Measurements from ENCODE around the gene NAAA. TPM values are rescaled to one million over a fixed set of nuclear protein-coding genes. Genes with fewer than 3 reads are reported as not detected.
"Not testable (repeated sequence)": the region's sequence is repeated elsewhere in the genome, so short reads cannot be mapped to it uniquely, and the experiment has no call there.

NAAA gene
- total RNA-seq = 10 to 100 TPM; 32.5 to 42.9 (median 36.4) TPM

DNA sequence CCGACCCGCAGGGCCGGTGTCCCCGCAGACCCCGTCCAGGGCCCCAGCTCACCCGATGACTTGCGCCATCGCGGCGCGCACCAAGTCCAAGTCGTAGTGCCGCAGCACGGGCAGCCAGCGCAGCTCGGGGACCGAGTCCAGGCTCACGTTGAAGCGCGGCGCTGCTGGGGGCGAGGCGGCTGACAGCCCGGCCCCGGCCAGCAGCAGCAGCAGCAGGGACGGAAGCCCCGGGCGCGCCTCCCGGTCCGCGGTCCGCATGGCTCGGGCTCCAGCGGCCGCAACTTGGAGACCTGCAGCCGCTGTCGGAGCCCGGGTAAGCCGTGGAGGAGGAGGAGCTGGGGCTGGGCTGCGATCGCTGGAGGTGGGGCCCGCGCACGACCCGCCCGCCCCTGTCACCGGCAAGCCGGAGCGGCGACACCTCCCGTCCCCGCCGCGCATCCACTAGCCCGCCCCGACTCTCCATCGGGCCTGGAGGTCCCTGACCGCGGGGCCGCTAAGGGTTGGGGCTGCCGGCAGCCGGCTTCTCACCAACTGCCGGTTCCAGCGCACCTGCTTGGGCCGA lies at the start of gene NAAA:
Gene NAAA (minus strand): TSS at position 322 of the 562 bp plus-strand sequence. CDS start 64 bp downstream, at position 258.
- peaks cover 16% of the 10 kb centered on the region for H3K36me3 Mint-ChIP-seq (ENCODE audit: insufficient read depth)

DNA sequence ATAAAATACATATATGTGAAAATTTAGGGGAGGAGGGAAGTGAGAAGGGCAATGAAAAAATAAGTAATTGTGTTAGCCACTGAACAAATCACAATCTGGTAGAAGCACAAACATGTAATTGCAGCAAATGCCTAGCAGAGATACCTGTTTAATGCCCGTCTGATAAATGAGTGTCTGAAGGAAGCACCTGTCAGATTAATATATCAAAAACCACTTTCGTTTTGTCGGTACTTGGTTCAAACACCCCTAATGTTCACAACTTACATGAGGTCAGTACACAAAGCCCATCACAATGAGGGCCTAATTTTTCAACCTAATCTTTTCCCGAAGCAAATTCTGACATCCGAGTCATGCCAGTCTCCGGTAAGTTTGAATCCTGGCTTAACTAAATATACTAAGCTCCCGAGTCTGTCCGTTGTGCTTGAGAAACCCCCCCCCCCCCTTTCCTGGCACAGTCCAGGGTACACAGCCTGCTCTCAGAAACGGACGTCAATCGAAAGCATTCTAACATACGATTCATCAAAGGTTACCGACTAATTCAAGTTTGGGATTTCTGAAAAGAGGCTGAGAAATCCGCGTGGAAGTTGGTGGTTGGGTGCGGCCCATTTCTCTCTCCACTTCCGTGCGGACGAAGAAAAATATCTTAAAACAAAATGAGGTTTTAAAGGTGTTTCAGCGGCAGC lies 49.2 kb upstream of the NAAA start:
- DNase-seq = no peak
- Mint-ChIP-seq H3K4me1 (ENCODE audit: low read depth) (peaks cover 26% of the 10 kb centered on the region), H3K27me3 (ENCODE audit: low read depth) (no peaks in the 10 kb centered on the region), H3K9me3 (no peaks in the 10 kb centered on the region), H3K4me3 (peak overlapping the region; percentile 96), H3K36me3 (ENCODE audit: insufficient read depth) (peaks cover 13% of the 10 kb centered on the region)
- peak; percentile 8 to 11 for ATAC-seq

More for the DNA sequence above, at the start of gene NAAA:
- Mint-ChIP-seq H3K4me3 (peak within 1 kb of the TSS; percentile 96), H3K4me1 (ENCODE audit: low read depth) (peaks cover 24% of the 10 kb centered on the region), H3K27me3 (ENCODE audit: low read depth) (no peaks in the 10 kb centered on the region), H3K9me3 (no peaks in the 10 kb centered on the region)
- DNase-seq = peak; percentile 70
- peak; percentile 83 to 87 for ATAC-seq

DNA sequence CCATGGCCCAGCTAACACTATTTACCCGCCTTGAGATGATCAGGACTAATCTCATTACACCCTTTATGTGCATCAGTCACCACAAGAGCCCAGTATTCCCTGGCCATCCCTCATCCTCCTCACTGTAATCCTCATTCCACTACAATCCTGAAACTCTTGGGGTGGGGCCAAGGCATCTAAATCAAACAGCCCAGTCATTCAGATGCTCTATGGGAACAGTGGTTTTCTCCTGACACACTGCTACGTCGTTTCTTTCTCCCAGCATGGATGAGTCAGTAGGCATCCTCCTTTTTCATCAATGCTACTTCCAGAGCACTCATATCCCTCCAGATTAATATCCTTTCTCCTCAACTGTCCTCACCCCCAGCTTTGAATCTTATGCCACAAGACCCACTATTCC lies 44.3 kb upstream of the NAAA start:
- H3K4me1 Mint-ChIP-seq (ENCODE audit: low read depth) = peaks cover 20% of the 10 kb centered on the region
- H3K9me3 Mint-ChIP-seq = no peaks in the 10 kb centered on the region
- ATAC-seq (no peak), DNase-seq (no peak)
- peaks cover 40% of the 10 kb centered on the region for H3K36me3 Mint-ChIP-seq (ENCODE audit: insufficient read depth)
- H3K27me3 Mint-ChIP-seq (ENCODE audit: low read depth) = no peaks in the 10 kb centered on the region
- no peak overlapping the region for H3K4me3 Mint-ChIP-seq

DNA sequence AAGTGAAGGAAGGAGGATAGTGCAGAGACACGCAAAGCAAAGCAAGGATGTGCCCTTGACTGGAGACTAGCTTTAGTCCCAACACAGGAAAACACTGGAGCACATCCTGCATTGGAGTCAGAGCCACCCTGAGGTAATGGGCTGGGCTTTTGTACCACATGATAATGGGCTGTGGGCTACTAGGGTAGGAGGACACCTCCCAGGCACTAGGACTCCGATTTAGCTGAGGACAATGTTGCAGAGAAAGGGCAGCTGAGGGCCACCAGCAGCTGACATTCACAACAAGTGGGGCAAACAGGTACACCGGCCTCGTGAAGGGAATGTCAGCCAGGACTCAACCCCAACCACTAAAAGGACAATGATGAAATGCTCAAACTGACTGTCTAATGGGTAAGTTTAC lies 39.8 kb upstream of the NAAA start:
- Mint-ChIP-seq H3K4me1 (ENCODE audit: low read depth) (no peaks in the 10 kb centered on the region), H3K27me3 (ENCODE audit: low read depth) (no peaks in the 10 kb centered on the region), H3K36me3 (ENCODE audit: insufficient read depth) (peaks cover 46% of the 10 kb centered on the region), H3K4me3 (no peak overlapping the region), H3K9me3 (no peaks in the 10 kb centered on the region)
- no peak for DNase-seq
- ATAC-seq = no peak

DNA sequence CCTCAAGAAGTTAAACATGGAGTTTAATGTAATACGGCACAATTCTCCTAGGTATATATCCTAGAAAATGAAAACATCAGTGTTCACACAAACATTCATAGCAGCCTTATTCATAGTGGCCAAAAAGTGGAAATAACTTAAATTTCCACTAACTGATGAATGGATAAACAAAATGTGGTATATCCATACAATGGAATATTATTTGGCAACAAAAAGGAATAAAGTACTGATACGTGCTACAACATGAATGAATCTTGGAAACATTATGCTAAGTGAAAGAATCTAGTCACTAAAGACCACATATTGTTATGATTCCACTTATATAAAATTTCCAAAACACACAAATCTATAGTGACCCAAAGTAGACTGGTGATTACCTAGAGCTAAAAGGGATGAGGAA lies 35.4 kb upstream of the NAAA start:
- Mint-ChIP-seq H3K36me3 (ENCODE audit: insufficient read depth) (peaks cover 47% of the 10 kb centered on the region), H3K9me3 (no peaks in the 10 kb centered on the region), H3K27me3 (ENCODE audit: low read depth) (no peaks in the 10 kb centered on the region), H3K4me1 (ENCODE audit: low read depth) (no peaks in the 10 kb centered on the region), H3K4me3 (no peak overlapping the region)
- ATAC-seq (no peak), DNase-seq (no peak)

DNA sequence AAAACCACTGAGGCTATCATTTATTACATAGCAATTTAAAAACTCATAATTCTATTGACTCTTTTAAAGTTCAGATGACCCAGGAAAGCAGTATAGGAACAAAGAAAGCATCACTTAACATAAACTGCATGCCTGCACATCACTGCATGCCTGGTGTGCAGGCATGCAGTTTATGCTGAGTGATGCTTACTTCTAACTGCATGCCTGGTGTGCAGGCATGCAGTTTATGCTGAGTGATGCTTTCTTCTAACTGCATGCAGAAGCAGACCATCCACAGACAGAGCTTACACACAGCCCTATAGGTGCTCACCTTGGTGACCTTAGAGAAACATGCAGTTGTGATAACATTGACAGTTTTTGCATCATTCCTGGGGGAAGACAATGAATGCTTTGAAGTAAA lies 33.0 kb upstream of the NAAA start:
- ATAC-seq = no peak
- H3K27me3 Mint-ChIP-seq (ENCODE audit: low read depth) = no peaks in the 10 kb centered on the region
- peaks cover 53% of the 10 kb centered on the region for H3K36me3 Mint-ChIP-seq (ENCODE audit: insufficient read depth)

DNA sequence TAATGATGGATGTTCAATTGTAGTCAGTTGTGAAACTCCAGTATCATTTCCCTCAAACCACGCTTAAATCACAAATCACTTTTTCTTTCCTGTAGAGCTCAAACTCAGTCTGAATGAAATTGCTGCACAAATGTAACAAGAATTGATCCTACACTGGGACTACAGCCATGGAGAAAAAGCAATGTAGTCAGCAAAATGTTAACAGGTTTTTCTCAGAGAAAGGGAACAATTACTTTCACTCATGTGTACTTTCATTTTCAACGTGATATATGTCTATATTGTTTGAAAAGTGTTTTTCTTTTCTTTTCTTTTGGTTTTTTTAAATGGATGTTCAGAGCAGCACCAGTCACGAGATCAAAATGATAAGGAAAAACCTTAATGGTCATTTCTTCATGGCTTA lies 27.3 kb upstream of the NAAA start:
- DNase-seq (no peak), ATAC-seq (no peak)
- H3K9me3 Mint-ChIP-seq = peaks cover 12% of the 10 kb centered on the region
- H3K4me3 Mint-ChIP-seq = no peak overlapping the region
- peaks cover 75% of the 10 kb centered on the region for H3K36me3 Mint-ChIP-seq (ENCODE audit: insufficient read depth)
- no peaks in the 10 kb centered on the region for H3K27me3 Mint-ChIP-seq (ENCODE audit: low read depth)
- H3K4me1 Mint-ChIP-seq (ENCODE audit: low read depth) = no peaks in the 10 kb centered on the region

More for the DNA sequence above, 33.0 kb upstream of the NAAA start:
- no peak for DNase-seq
- H3K9me3 Mint-ChIP-seq = no peaks in the 10 kb centered on the region
- H3K4me3 Mint-ChIP-seq = no peak overlapping the region
- H3K4me1 Mint-ChIP-seq (ENCODE audit: low read depth) = no peaks in the 10 kb centered on the region

DNA sequence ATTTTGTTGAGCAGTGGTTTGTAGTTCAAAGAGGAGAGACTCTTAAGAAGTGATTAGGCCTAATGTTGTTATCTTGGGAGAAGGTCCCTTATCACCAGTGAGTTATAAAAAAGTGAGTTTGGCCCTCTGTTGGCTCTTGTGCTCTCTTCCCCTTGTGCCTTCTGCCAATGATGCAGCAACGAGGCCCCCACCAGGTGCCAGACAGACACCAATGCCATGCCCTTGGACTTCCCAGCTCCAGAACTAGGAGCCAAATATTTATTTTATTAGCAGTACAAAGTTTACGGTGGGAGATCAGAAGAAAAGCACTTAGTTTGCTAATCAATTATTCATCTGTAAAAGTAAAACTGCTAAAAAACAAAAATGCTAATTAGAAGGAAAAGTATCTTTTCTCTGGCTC lies 22.7 kb upstream of the NAAA start:
- no peaks in the 10 kb centered on the region for H3K4me1 Mint-ChIP-seq (ENCODE audit: low read depth)
- no peak for ATAC-seq
- H3K36me3 Mint-ChIP-seq (ENCODE audit: insufficient read depth) = peaks cover 80% of the 10 kb centered on the region
- no peak for DNase-seq
- H3K27me3 Mint-ChIP-seq (ENCODE audit: low read depth) = no peaks in the 10 kb centered on the region
- peaks cover 12% of the 10 kb centered on the region for H3K9me3 Mint-ChIP-seq
- no peak overlapping the region for H3K4me3 Mint-ChIP-seq

DNA sequence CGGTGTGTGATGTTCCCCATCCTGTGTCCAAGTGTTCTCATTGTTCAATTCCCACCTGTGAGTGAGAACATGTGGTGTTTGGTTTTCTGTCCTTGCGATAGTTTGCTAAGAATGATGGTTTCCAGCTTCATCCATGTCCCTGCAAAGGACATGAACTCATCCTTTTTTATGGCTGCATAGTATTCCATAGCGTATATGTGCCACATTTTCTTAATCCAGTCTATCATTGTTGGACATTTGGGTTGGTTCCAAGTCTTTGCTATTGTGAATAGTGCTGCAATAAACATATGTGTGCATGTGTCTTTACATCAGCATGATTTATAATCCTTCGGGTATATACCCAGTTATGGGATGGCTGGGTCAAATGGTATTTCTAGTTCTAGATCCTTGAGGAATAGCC lies 21.3 kb upstream of the NAAA start:
- DNase-seq; H3K4me1 Mint-ChIP-seq (ENCODE audit: low read depth); H3K4me3 Mint-ChIP-seq; H3K27me3 Mint-ChIP-seq (ENCODE audit: low read depth); ATAC-seq: not testable (repeated sequence)
- Mint-ChIP-seq H3K9me3 (peaks cover 12% of the 10 kb centered on the region), H3K36me3 (ENCODE audit: insufficient read depth) (peaks cover 83% of the 10 kb centered on the region)

DNA sequence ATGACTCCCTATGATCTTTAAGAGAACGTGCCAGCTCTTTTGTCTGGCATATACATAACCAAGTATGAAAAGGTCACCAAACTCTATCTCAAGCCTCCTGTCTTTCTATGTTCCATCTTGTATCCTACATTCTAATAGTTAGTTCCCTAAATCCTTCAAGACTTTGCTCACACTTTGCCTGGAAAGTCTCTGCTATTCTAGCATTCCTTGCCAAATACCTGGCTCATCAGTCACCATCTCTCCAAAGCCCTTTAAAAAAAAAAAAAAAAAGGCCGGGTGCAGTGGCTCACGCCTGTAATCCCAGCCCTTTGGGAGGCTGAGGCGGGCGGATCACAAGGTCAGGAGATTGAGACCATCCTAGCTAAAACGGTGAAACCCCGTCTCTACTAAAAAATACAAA lies 17.7 kb upstream of the NAAA start:
- DNase-seq; H3K9me3 Mint-ChIP-seq; H3K27me3 Mint-ChIP-seq (ENCODE audit: low read depth); H3K4me3 Mint-ChIP-seq; H3K4me1 Mint-ChIP-seq (ENCODE audit: low read depth); ATAC-seq: not testable (repeated sequence)
- H3K36me3 Mint-ChIP-seq (ENCODE audit: insufficient read depth) = peaks cover 67% of the 10 kb centered on the region

DNA sequence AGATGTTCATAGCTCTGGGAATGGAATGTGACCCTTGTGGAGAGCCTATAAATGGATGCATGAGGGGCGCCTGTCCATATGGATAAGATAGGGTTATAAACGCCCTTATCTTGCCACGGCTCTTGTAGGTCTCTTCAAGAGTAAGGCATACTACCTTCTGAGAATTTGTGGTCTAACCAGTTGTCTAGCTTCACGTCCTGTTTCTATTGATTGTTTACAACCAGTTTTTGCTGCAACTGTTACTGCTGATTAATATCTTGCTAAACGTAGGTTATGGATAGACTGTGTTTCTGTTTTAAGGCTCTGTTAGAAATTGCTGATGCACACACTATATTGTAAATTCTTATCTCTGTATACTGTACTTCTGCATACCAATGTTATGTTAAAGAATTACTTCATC lies 14.0 kb upstream of the NAAA start:
- H3K36me3 Mint-ChIP-seq (ENCODE audit: insufficient read depth) = peaks cover 51% of the 10 kb centered on the region
- not testable (repeated sequence) for H3K4me1 Mint-ChIP-seq (ENCODE audit: low read depth); H3K4me3 Mint-ChIP-seq; ATAC-seq; DNase-seq; H3K9me3 Mint-ChIP-seq; H3K27me3 Mint-ChIP-seq (ENCODE audit: low read depth)

DNA sequence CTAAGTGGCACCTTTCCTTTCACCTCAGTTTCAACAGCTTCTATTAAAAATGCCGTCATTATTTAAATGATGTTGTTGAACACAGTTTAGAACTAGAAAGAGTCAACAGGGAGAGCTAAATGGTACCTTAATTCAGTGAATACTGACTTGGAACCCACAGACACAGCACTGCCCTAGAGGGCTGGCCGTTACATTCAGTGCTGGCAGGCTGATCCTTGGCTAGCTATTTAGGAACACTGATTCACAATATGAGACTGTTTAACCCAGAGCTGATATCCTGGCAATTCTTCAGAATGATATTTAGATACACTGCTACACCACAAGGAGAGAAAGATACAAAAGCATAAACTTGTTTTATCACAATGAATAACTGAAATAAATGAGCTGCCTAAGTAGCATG lies 12.7 kb upstream of the NAAA start:
- Mint-ChIP-seq H3K36me3 (ENCODE audit: insufficient read depth) (peaks cover 52% of the 10 kb centered on the region), H3K4me3 (no peak overlapping the region), H3K27me3 (ENCODE audit: low read depth) (no peaks in the 10 kb centered on the region), H3K4me1 (ENCODE audit: low read depth) (no peaks in the 10 kb centered on the region), H3K9me3 (no peaks in the 10 kb centered on the region)
- DNase-seq (no peak), ATAC-seq (no peak)

DNA sequence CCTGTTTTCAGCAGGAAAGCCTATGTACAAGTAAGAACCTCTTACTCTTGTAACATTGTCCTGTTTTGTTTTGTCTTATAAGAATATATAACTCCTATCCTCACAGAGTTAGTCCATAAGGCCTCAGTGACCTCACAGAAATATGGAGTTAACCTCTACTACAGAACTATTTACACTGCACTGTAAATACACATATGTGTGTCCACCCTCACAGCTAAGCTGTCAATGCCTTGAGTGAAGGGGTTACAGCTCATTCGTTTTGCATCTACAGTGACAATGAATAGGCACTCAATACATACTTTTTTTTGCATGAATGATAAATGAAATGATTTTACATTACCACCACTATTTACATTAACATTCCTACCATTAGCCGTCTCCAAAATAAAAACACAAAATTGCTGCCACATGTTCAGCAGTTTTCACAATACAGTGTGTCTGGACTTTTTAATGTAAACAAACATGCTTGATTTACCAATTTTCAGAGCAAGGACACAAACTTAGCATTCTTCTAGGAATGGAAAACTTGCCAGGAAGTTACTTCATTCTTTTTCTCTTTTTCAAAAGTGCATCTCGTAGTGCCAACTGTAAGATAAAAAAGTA lies 9.5 kb upstream of the NAAA start:
- H3K4me1 Mint-ChIP-seq (ENCODE audit: low read depth) = no peaks in the 10 kb centered on the region
- ATAC-seq (no peak), DNase-seq (no peak)
- no peaks in the 10 kb centered on the region for H3K9me3 Mint-ChIP-seq
- no peak overlapping the region for H3K4me3 Mint-ChIP-seq
- no peaks in the 10 kb centered on the region for H3K27me3 Mint-ChIP-seq (ENCODE audit: low read depth)
- peaks cover 33% of the 10 kb centered on the region for H3K36me3 Mint-ChIP-seq (ENCODE audit: insufficient read depth)

DNA sequence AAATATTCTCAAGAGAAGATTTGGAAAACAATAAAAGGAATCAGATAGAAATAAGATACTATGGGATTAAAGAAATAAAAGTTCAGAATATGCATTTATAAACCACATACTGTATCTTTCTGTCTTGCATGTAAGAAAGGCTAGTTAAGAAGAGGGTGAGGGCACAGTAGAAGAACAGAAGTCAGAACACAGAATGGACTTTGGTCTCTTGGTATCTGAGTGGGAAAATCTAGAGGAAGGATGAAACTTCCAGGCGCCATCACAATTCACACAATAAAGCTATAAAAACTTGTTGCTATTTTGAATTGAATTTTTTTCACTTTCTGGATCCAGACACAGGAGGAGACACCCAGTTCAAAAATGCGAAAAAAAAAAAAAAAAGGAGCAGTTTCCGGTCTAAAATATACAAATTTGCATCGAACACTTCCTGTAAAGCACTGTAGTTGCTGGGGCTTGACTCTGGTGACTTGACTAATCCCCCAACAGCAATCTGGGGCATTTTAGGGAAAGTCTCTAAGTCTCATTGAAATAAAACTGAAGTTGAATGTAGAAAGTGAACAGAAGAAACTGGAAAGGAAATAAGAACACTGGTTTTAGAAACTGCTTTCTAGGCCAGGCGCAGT lies 8.1 kb upstream of the NAAA start:
- DNase-seq = no peak
- no peaks in the 10 kb centered on the region for H3K9me3 Mint-ChIP-seq
- H3K4me1 Mint-ChIP-seq (ENCODE audit: low read depth) = no peaks in the 10 kb centered on the region
- ATAC-seq = no peak
- peaks cover 28% of the 10 kb centered on the region for H3K36me3 Mint-ChIP-seq (ENCODE audit: insufficient read depth)
- no peak overlapping the region for H3K4me3 Mint-ChIP-seq
- no peaks in the 10 kb centered on the region for H3K27me3 Mint-ChIP-seq (ENCODE audit: low read depth)
